GM06990 (cell line): ENCODE results near the gene CDC42BPA.

Experiments
- DNase-seq: peaks from one replicate; pipeline ENCODE4 v3.0.0-alpha.2; 2011; ENCODE audit not compliant: insufficient read length; ENCODE audit errors: extremely low read depth
- H3K27me3 ChIP-seq: replicated peaks from 2 replicates; pipeline ENCODE4 v1.6.0; 2011; ENCODE audit warnings: low read length; ENCODE audit not compliant: control insufficient read depth, insufficient read depth
- H3K36me3 ChIP-seq: 2 replicates; pipeline ENCODE4 v1.5.1; 2011; ENCODE audit warnings: low read length; ENCODE audit not compliant: control insufficient read depth, insufficient read depth
- H3K4me3 ChIP-seq: replicated peaks from 2 replicates; pipeline ENCODE4 v1.5.1; 2011; ENCODE audit warnings: low read depth, mild to moderate bottlenecking, control low read depth, low read length
- TF ChIP-seq, protein P1 (sequence below): IDR thresholded peaks from 2 replicates; pipeline ENCODE4 v1.5.1; 2011; ENCODE audit warnings: low read length, control low read depth, mild to moderate bottlenecking, inconsistent platforms; ENCODE audit not compliant: insufficient read depth, poor library complexity, severe bottlenecking

Gene CDC42BPA

DNA sequence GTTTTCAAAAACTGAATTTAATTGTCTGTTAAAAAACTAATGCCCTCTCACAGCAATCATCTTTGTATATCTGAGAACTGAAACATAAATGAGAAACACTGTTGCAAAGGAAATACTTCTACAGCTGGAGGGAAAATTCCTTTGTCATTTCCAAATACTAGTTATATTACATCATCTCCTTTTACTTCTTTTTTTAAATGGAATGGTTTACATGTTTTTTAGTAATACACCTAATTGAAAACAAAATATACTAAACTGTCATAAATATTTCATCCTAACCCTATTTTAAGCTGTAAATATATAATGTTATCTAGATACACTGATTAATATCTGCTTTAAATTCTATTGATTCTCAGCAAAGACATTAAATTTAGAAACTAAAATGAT is 19.1 kb downstream of the CDC42BPA start:
- no peak overlapping the region for H3K4me3 ChIP-seq
- DNase-seq = no peak
- H3K27me3 ChIP-seq = no peaks in the 10 kb centered on the region
- no peaks in the 10 kb centered on the region for H3K36me3 ChIP-seq
- TF ChIP-seq, protein P1, sequence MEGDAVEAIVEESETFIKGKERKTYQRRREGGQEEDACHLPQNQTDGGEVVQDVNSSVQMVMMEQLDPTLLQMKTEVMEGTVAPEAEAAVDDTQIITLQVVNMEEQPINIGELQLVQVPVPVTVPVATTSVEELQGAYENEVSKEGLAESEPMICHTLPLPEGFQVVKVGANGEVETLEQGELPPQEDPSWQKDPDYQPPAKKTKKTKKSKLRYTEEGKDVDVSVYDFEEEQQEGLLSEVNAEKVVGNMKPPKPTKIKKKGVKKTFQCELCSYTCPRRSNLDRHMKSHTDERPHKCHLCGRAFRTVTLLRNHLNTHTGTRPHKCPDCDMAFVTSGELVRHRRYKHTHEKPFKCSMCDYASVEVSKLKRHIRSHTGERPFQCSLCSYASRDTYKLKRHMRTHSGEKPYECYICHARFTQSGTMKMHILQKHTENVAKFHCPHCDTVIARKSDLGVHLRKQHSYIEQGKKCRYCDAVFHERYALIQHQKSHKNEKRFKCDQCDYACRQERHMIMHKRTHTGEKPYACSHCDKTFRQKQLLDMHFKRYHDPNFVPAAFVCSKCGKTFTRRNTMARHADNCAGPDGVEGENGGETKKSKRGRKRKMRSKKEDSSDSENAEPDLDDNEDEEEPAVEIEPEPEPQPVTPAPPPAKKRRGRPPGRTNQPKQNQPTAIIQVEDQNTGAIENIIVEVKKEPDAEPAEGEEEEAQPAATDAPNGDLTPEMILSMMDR = no peak

- no peaks in the 10 kb centered on the region for H3K27me3 ChIP-seq
- TF ChIP-seq, protein P1 = no peak
- no peak for DNase-seq
- no peak overlapping the region for H3K4me3 ChIP-seq
- no peaks in the 10 kb centered on the region for H3K36me3 ChIP-seq
These were observed 19.6 kb downstream of the CDC42BPA start for GRCh38 chr1:227298512-227299240.

- no peaks in the 10 kb centered on the region for H3K27me3 ChIP-seq
- H3K4me3 ChIP-seq = no peak overlapping the region
- no peak for DNase-seq
- H3K36me3 ChIP-seq = no peaks in the 10 kb centered on the region
- TF ChIP-seq, protein P1 = no peak
These were observed 21.1 kb downstream of the CDC42BPA start for GRCh38 chr1:227297073-227297793.

GRCh38 chr1:227295609-227296008 is 22.7 kb downstream of the CDC42BPA start:
- TF ChIP-seq, protein P1 = no peak
- no peak for DNase-seq
- Histone ChIP-seq H3K27me3 (no peaks in the 10 kb centered on the region), H3K36me3 (no peaks in the 10 kb centered on the region), H3K4me3 (no peak overlapping the region)

GRCh38 chr1:227285745-227286144 is 32.5 kb downstream of the CDC42BPA start:
- TF ChIP-seq, protein P1 = no peak
- no peak for DNase-seq
- Histone ChIP-seq H3K36me3 (no peaks in the 10 kb centered on the region), H3K27me3 (no peaks in the 10 kb centered on the region), H3K4me3 (no peak overlapping the region)

DNA sequence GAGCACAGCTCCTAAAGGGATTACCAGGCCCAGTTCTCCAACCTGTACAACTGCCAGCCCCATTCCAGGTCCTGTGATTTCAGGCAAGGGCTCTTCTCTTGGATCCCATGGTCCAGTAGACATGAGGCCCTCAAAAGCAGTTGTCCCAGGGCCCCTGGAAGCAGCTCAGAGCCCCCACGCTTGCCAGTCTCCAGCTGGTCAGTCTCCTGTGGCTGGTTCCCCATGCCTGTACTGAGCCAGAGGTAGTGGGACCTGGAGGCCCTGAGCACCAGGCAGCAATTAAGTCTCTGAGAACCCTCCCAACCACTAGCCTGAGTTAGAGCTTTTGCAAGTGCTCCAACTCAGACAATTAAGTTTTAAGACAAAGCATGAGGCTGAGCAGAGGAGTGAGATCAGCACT is 36.9 kb downstream of the CDC42BPA start:
- Histone ChIP-seq H3K36me3 (no peaks in the 10 kb centered on the region), H3K27me3 (no peaks in the 10 kb centered on the region), H3K4me3 (no peak overlapping the region)
- TF ChIP-seq, protein P1 = no peak
- no peak for DNase-seq
